Trophoblast cell (in vitro differentiated cells and primary cell): Measurements from ENCODE around the gene VPS13C.
A peak's percentile ranks its signal among the peaks of the same experiment; 100 is the strongest.

Experiments
- DNase-seq, 2 donors: peaks; one replicate each; pipeline ENCODE4 v3.0.0-alpha.2; 2016
- H2AFZ ChIP-seq: 2 replicates; pipeline ENCODE4 v1.6.1; 2013; ENCODE audit warnings: low read length, moderate library complexity, mild to moderate bottlenecking; ENCODE audit not compliant: insufficient read depth, poor library complexity
- H2AK5ac ChIP-seq: 2 replicates; pipeline ENCODE4 v1.6.1; 2013; ENCODE audit warnings: mild to moderate bottlenecking, low read length
- H2BK120ac ChIP-seq: 2 replicates; pipeline ENCODE4 v1.6.1; 2013; ENCODE audit warnings: low read length, mild to moderate bottlenecking, moderate library complexity; ENCODE audit not compliant: insufficient read depth, poor library complexity
- H2BK12ac ChIP-seq: 2 replicates; pipeline ENCODE4 v1.6.1; 2013; ENCODE audit warnings: mild to moderate bottlenecking, low read length, moderate library complexity
- H2BK5ac ChIP-seq: 2 replicates; pipeline ENCODE4 v1.6.1; 2013; ENCODE audit warnings: low read length, low read depth, moderate library complexity, mild to moderate bottlenecking; ENCODE audit not compliant: poor library complexity
- H3K14ac ChIP-seq: 2 replicates; pipeline ENCODE4 v1.6.1; 2013; ENCODE audit warnings: mild to moderate bottlenecking, low read length
- H3K18ac ChIP-seq: 2 replicates; pipeline ENCODE4 v1.6.1; 2013; ENCODE audit warnings: mild to moderate bottlenecking, low read length
- H3K23ac ChIP-seq: 2 replicates; pipeline ENCODE4 v1.6.1; 2013; ENCODE audit warnings: low read length
- H3K27ac ChIP-seq: 2 replicates; pipeline ENCODE4 v1.5.1; 2013; ENCODE audit warnings: low read depth, mild to moderate bottlenecking, inconsistent platforms, low read length, moderate library complexity
- H3K27me3 ChIP-seq: 2 replicates; pipeline ENCODE4 v1.6.1; 2013; ENCODE audit warnings: inconsistent platforms, mild to moderate bottlenecking, low read length, moderate library complexity; ENCODE audit not compliant: insufficient read depth
- H3K36me3 ChIP-seq, 2 experiments: 1 replicate in 1 of 2; 2 replicates in 1 of 2; pipeline ENCODE4 v1.6.1; 2013; ENCODE audit warnings: low read length in 2 of 2, mild to moderate bottlenecking in 2 of 2, moderate library complexity in 1 of 2; ENCODE audit not compliant: insufficient read depth in 2 of 2, control insufficient read depth in 1 of 2
- H3K4ac ChIP-seq: 2 replicates; pipeline ENCODE4 v1.6.1; 2013; ENCODE audit warnings: low read depth, mild to moderate bottlenecking, low read length, moderate library complexity
- H3K4me1 ChIP-seq, 2 experiments: 1 replicate in 1 of 2; 2 replicates in 1 of 2; pipeline ENCODE4 v1.6.1; 2013; ENCODE audit warnings: low read length in 2 of 2, mild to moderate bottlenecking in 2 of 2, moderate library complexity in 1 of 2; ENCODE audit not compliant: insufficient read depth in 2 of 2, control insufficient read depth in 1 of 2
- H3K4me2 ChIP-seq: 2 replicates; pipeline ENCODE4 v1.6.1; 2013; ENCODE audit warnings: inconsistent platforms, mild to moderate bottlenecking, low read length, moderate library complexity
- H3K4me3 ChIP-seq: 2 replicates; pipeline ENCODE4 v1.5.1; 2013; ENCODE audit warnings: mild to moderate bottlenecking, low read depth, low read length, inconsistent platforms
- H3K79me1 ChIP-seq: one replicate; pipeline ENCODE4 v1.6.1; 2013; ENCODE audit warnings: low read length
- H3K79me2 ChIP-seq: 2 replicates; pipeline ENCODE4 v1.6.1; 2013; ENCODE audit warnings: low read length, mild to moderate bottlenecking; ENCODE audit not compliant: control insufficient read depth, insufficient read depth, poor library complexity
- H3K9ac ChIP-seq: 2 replicates; pipeline ENCODE4 v1.6.1; 2013; ENCODE audit warnings: mild to moderate bottlenecking, low read length
- H3K9me3 ChIP-seq: 2 replicates; pipeline ENCODE4 v1.6.1; 2013; ENCODE audit warnings: low read depth, mild to moderate bottlenecking, control low read depth, inconsistent platforms, low read length; ENCODE audit not compliant: insufficient read depth
- H4K12ac ChIP-seq: 2 replicates; pipeline ENCODE4 v1.6.1; 2013; ENCODE audit warnings: low read depth, mild to moderate bottlenecking, low read length, moderate library complexity
- H4K8ac ChIP-seq: 2 replicates; pipeline ENCODE4 v1.6.1; 2013; ENCODE audit warnings: low read depth, mild to moderate bottlenecking, low read length, moderate library complexity
- H4K91ac ChIP-seq: one replicate; pipeline ENCODE4 v1.6.1; 2013; ENCODE audit warnings: low read depth, mild to moderate bottlenecking, low read length, moderate library complexity
- WGBS: extraction: QIAGEN DNeasy Blood & Tissue Kit; methylation state at CpG from one replicate; pipeline ENCODE4 v1.1.7; 2013; ENCODE audit warnings: missing lambda C conversion rate; ENCODE audit not compliant: insufficient read length, insufficient coverage; ENCODE audit errors: extremely low coverage; 5-methylcytosine and 5-hydroxymethylcytosine counted together

VPS13C gene

DNA sequence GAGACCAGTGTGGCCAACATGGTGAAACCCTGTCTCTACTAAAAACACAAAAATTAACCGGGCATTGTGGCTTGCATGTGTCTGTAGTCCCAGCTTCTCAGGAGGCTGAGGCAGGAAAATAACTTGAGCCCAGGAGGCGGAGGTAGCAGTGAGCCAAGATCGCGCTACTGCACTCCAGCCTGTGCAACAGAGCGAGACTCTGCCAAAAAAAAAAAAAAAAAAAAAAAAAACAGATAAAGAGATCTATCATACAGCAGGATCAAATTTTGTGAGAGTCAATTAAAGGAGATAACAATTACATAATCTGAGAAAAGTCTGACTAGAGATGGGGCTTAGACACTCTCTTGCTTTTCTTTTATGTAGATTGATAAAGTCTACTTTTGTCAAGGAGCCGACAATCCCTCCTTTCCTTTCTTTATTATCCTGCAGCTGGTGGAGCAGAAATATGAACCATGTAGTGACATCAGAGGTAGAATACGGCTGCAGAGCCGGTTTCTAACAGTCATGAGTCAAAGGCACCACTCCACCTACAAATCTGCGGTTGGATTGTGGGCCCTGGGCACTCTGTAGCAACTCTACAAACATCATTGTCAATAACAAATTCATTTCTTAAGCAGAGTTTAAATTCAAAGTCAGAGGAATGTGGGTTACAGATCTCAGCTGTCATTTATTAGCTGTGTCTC is 15.5 kb upstream of the VPS13C start:
- WGBS, result no CpG with 5 or more reads among the region's 9 CpGs
- Histone ChIP-seq H3K9me3 (no peaks in the 10 kb centered on the region), H3K4ac (no peak overlapping the region), H3K4me3 (no peak overlapping the region), H4K8ac (no peak overlapping the region), H3K23ac (no peak overlapping the region), H3K4me1 (no peaks in the 10 kb centered on the region), H3K79me2 (no peaks in the 10 kb centered on the region), H3K14ac (no peak overlapping the region), H2BK120ac (no peak overlapping the region), H3K27me3 (no peaks in the 10 kb centered on the region), H3K36me3 (no peaks in the 10 kb centered on the region), H3K79me1 (no peaks in the 10 kb centered on the region), H4K91ac (no peak overlapping the region), H3K18ac (no peak overlapping the region), H3K27ac (no peak overlapping the region), H2BK5ac (no peak overlapping the region), H4K12ac (no peak overlapping the region), H2BK12ac (no peak overlapping the region), H2AFZ (no peak overlapping the region), H3K4me2 (no peak overlapping the region), H2AK5ac (no peak overlapping the region), H3K9ac (no peak overlapping the region)
- peak; percentile 33 to 68 for DNase-seq

- Histone ChIP-seq H2BK12ac (no peak overlapping the region), H3K4me2 (no peak overlapping the region), H2AFZ (no peak overlapping the region), H3K79me1 (no peaks in the 10 kb centered on the region), H3K27me3 (peaks cover 13% of the 10 kb centered on the region), H4K12ac (no peak overlapping the region), H2BK5ac (no peak overlapping the region), H3K14ac (no peak overlapping the region), H3K4me3 (no peak overlapping the region), H3K4me1 (peaks cover 6 to 9% of the 10 kb centered on the region in 2 experiments), H3K23ac (no peak overlapping the region), H3K18ac (no peak overlapping the region), H3K4ac (no peak overlapping the region), H4K91ac (no peak overlapping the region), H4K8ac (no peak overlapping the region), H3K9me3 (peaks cover 7% of the 10 kb centered on the region), H2AK5ac (no peak overlapping the region), H2BK120ac (no peak overlapping the region), H3K9ac (no peak overlapping the region), H3K36me3 (no peaks in the 10 kb centered on the region), H3K27ac (no peak overlapping the region), H3K79me2 (no peaks in the 10 kb centered on the region)
- peak in 1 of 2 donors; percentile 80 for DNase-seq
Observed at GRCh38 chr15:62071711-62072308, 11.6 kb upstream of the VPS13C start.

GRCh38 chr15:62069551-62069950 is 9.3 kb upstream of the VPS13C start:
- H3K27ac ChIP-seq, result no peak overlapping the region
- H2AK5ac ChIP-seq, result no peak overlapping the region
- H3K4ac ChIP-seq, result no peak overlapping the region
- no peak overlapping the region for H3K14ac ChIP-seq
- H3K9me3 ChIP-seq, result peaks cover 7% of the 10 kb centered on the region
- no peaks in the 10 kb centered on the region for H3K79me2 ChIP-seq
- H3K9ac ChIP-seq, result no peak overlapping the region
- H3K23ac ChIP-seq, result no peak overlapping the region
- no peak overlapping the region for H3K4me3 ChIP-seq
- no peak overlapping the region for H2BK120ac ChIP-seq
- H3K27me3 ChIP-seq, result peaks cover 13% of the 10 kb centered on the region
- no peak overlapping the region for H2BK12ac ChIP-seq
- no peaks in the 10 kb centered on the region for H3K36me3 ChIP-seq
- H3K4me2 ChIP-seq, result no peak overlapping the region
- H2BK5ac ChIP-seq, result no peak overlapping the region
- H2AFZ ChIP-seq, result no peak overlapping the region
- peaks cover 6 to 9% of the 10 kb centered on the region in 2 experiments for H3K4me1 ChIP-seq
- DNase-seq, result no peak
- no peak overlapping the region for H4K8ac ChIP-seq
- H3K79me1 ChIP-seq, result no peaks in the 10 kb centered on the region
- no CpG with 5 or more reads among the region's 5 CpGs for WGBS
- H4K91ac ChIP-seq, result no peak overlapping the region
- H3K18ac ChIP-seq, result no peak overlapping the region
- H4K12ac ChIP-seq, result no peak overlapping the region

DNA sequence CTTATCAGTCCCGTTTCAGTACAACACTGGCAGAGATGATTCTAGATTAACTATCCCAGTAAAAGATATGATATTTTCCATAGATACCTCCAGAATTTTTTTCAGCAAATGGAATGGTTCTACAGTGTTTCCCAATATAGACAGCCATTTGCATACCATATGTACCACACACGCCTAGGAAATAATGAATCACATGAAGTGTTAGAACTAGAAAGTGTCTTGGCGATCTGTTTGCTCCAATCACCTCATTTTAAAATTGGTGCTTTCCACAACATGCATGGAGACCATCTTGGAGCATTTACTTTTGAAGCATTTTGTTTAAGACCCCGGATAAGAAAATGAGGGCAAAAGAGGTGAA is 8.5 kb upstream of the VPS13C start:
- Histone ChIP-seq H2AFZ (no peak overlapping the region), H2BK12ac (no peak overlapping the region), H4K8ac (no peak overlapping the region), H3K23ac (no peak overlapping the region), H3K27ac (no peak overlapping the region), H3K18ac (no peak overlapping the region), H3K36me3 (no peaks in the 10 kb centered on the region), H3K4me3 (no peak overlapping the region), H3K4ac (no peak overlapping the region), H4K12ac (no peak overlapping the region), H3K4me1 (peaks cover 6 to 10% of the 10 kb centered on the region in 2 experiments), H2BK5ac (no peak overlapping the region), H4K91ac (no peak overlapping the region), H3K9ac (no peak overlapping the region), H3K79me2 (no peaks in the 10 kb centered on the region), H3K14ac (no peak overlapping the region), H3K9me3 (peaks cover 7% of the 10 kb centered on the region), H2AK5ac (no peak overlapping the region), H3K4me2 (peak overlapping the region; percentile 58), H3K27me3 (peaks cover 13% of the 10 kb centered on the region), H2BK120ac (no peak overlapping the region), H3K79me1 (no peaks in the 10 kb centered on the region)
- no CpG with 5 or more reads among the region's 4 CpGs for WGBS
- peak in 1 of 2 donors; percentile 73 for DNase-seq
